HG02610 (cell line): Measurements from ENCODE around the gene PIGL.

ENCODE experiments used
- ATAC-seq: cut with Tn5 transposase; IDR thresholded peaks from one replicate; pipeline ENCODE4 v1.9.1; 2021; ENCODE audit warnings: mild to moderate bottlenecking, moderate library complexity; ENCODE audit not compliant: unreplicated experiment

PIGL gene

GRCh38 chr17:16352303-16352666 lies 135.3 kb downstream of the PIGL start:
- no peak for ATAC-seq

GRCh38 chr17:16352667-16353316 lies 135.8 kb downstream of the PIGL start:
- ATAC-seq = peak; percentile 53

- peak; percentile 76 for ATAC-seq
These were observed 136.5 kb downstream of the PIGL start, which contains the start of gene CENPV for GRCh38 chr17:16353317-16354174. Gene CENPV, minus strand, starts transcription at chr17:16353469. Its CDS starts 33 bp downstream, at chr17:16353436.

GRCh38 chr17:16354585-16354984 lies 137.6 kb downstream of the PIGL start:
- no peak for ATAC-seq

- ATAC-seq = no peak
These were observed 141.4 kb downstream of the PIGL start for GRCh38 chr17:16358394-16358793.

- ATAC-seq = no peak
These were observed 144.9 kb downstream of the PIGL start for GRCh38 chr17:16361874-16362273.

GRCh38 chr17:16363749-16364536 lies 146.9 kb downstream of the PIGL start:
- peak; percentile 69 for ATAC-seq

- no peak for ATAC-seq
These were observed 147.6 kb downstream of the PIGL start for GRCh38 chr17:16364625-16365024.

- no peak for ATAC-seq
These were observed 154.7 kb downstream of the PIGL start for GRCh38 chr17:16371742-16372141.

- no peak for ATAC-seq
These were observed 157.3 kb downstream of the PIGL start for GRCh38 chr17:16374146-16374938.
